WTC11 (cell line): ENCODE data around the gene IER2. TPM values are rescaled to one million over a fixed set of nuclear protein-coding genes. Genes with fewer than 3 reads are reported as not detected.

ENCODE experiments used
- ATAC-seq: fragments of 200-7000 bp; cut with Tn5 transposase; 2 replicates; pipeline ENCODE4 v1.10.0; 2021; ENCODE audit warnings: mild to moderate bottlenecking, moderate library complexity
- CTCF ChIA-PET: fragments of 300-600 bp; sonication (Branson Sonifier 250); formaldehyde crosslinking; loops from one replicate; lab custom pipeline; 2021; ENCODE audit warnings: antibody characterized with exemption; lab: Charles Lee
- POLR2A ChIA-PET: fragments of 350-600 bp; sonication (Branson Sonifier 250); formaldehyde crosslinking; loops from one replicate; lab custom pipeline; 2021; ENCODE audit warnings: antibody characterized with exemption; lab: Charles Lee
- DNase-seq: peaks from one replicate; pipeline ENCODE4 v3.0.0; 2021; ENCODE audit warnings: low spot score
- H3K27ac Mint-ChIP-seq: 2 replicates; pipeline ENCODE4 v1.8.0; 2021; ENCODE audit warnings: mixed read lengths
- H3K27me3 Mint-ChIP-seq: 2 replicates; pipeline ENCODE4 v1.8.0; 2021; ENCODE audit warnings: low read depth, mild to moderate bottlenecking, moderate library complexity, mixed read lengths
- H3K36me3 Mint-ChIP-seq: 2 replicates; pipeline ENCODE4 v1.8.0; 2021; ENCODE audit warnings: mixed read lengths
- H3K4me1 Mint-ChIP-seq: 2 replicates; pipeline ENCODE4 v1.8.0; 2022; ENCODE audit warnings: mixed read lengths
- H3K4me3 Mint-ChIP-seq: 2 replicates; pipeline ENCODE4 v1.8.0; 2021; ENCODE audit warnings: mild to moderate bottlenecking, moderate library complexity, mixed read lengths
- H3K9me3 Mint-ChIP-seq: 2 replicates; pipeline ENCODE4 v1.8.0; 2021; ENCODE audit warnings: mixed read lengths
- CREB1 ChIP-seq: sonication (generic); formaldehyde crosslinking; IDR thresholded peaks from 2 replicates; pipeline ENCODE4 v1.8.0; 2023; ENCODE audit warnings: mild to moderate bottlenecking, missing genetic modification reagents
- GABPB1 ChIP-seq: sonication (generic); formaldehyde crosslinking; IDR thresholded peaks from 2 replicates; pipeline ENCODE4 v1.8.1; 2023; ENCODE audit warnings: mild to moderate bottlenecking, missing genetic modification reagents
- GTF2I ChIP-seq: fragments of 250-450 bp; sonication (Bioruptor Pico); conservative IDR thresholded peaks from 2 replicates; pipeline ENCODE4 v1.4.0; 2021; ENCODE audit warnings: mild to moderate bottlenecking
- IRF2 ChIP-seq: sonication (generic); formaldehyde crosslinking; IDR thresholded peaks from 2 replicates; pipeline ENCODE4 v1.8.0; 2022; ENCODE audit warnings: low read depth, missing genetic modification reagents, borderline replicate concordance
- NFE2L1 ChIP-seq: sonication (generic); formaldehyde crosslinking; IDR thresholded peaks from 2 replicates; pipeline ENCODE4 v1.8.1; 2023; ENCODE audit warnings: missing genetic modification reagents
- NR1H2 ChIP-seq: sonication (generic); formaldehyde crosslinking; IDR thresholded peaks from 2 replicates; pipeline ENCODE4 v1.9.0; 2021; ENCODE audit warnings: mild to moderate bottlenecking, moderate library complexity, missing genetic modification reagents
- NR2C2 ChIP-seq: sonication (generic); formaldehyde crosslinking; IDR thresholded peaks from 2 replicates; pipeline ENCODE4 v1.8.0; 2022; ENCODE audit warnings: mild to moderate bottlenecking, missing genetic modification reagents
- PRRX2 ChIP-seq: fragments of 250-450 bp; sonication (Bioruptor Pico); IDR thresholded peaks from 2 replicates; pipeline ENCODE4 v1.8.0; 2021; ENCODE audit warnings: mild to moderate bottlenecking
- RELA ChIP-seq: sonication (generic); formaldehyde crosslinking; IDR thresholded peaks from 2 replicates; pipeline ENCODE4 v1.8.1; 2022; ENCODE audit warnings: missing genetic modification reagents, mild to moderate bottlenecking, borderline replicate concordance
- RORB ChIP-seq: fragments of 250-450 bp; sonication (Bioruptor Pico); IDR thresholded peaks from 2 replicates; pipeline ENCODE4 v1.9.0; 2021; ENCODE audit warnings: mild to moderate bottlenecking
- SMAD3 ChIP-seq: sonication (generic); formaldehyde crosslinking; IDR thresholded peaks from 2 replicates; pipeline ENCODE4 v1.8.0; 2022; ENCODE audit warnings: missing genetic modification reagents, mild to moderate bottlenecking, borderline replicate concordance
- TEAD1 ChIP-seq: sonication (generic); formaldehyde crosslinking; IDR thresholded peaks from 2 replicates; pipeline ENCODE4 v1.8.0; 2022; ENCODE audit warnings: mild to moderate bottlenecking, missing genetic modification reagents
- ZNF121 ChIP-seq: sonication (generic); formaldehyde crosslinking; IDR thresholded peaks from 2 replicates; pipeline ENCODE4 v1.8.0; 2023; ENCODE audit warnings: missing genetic modification reagents
- ZNF138 ChIP-seq: sonication (generic); formaldehyde crosslinking; conservative IDR thresholded peaks from 2 replicates; pipeline ENCODE4 v1.8.1; 2022; ENCODE audit warnings: mild to moderate bottlenecking, moderate library complexity, missing genetic modification reagents
- ZNF219 ChIP-seq: sonication (generic); formaldehyde crosslinking; IDR thresholded peaks from 2 replicates; pipeline ENCODE4 v1.8.0; 2023; ENCODE audit warnings: missing genetic modification reagents, mild to moderate bottlenecking, borderline replicate concordance
- ZNF232 ChIP-seq: sonication (generic); formaldehyde crosslinking; IDR thresholded peaks from 2 replicates; pipeline ENCODE4 v1.8.0; 2022; ENCODE audit warnings: mild to moderate bottlenecking, missing genetic modification reagents
- ZNF317 ChIP-seq: sonication (generic); formaldehyde crosslinking; IDR thresholded peaks from 2 replicates; pipeline ENCODE4 v1.8.1; 2023; ENCODE audit warnings: low read depth, mild to moderate bottlenecking, moderate library complexity, missing genetic modification reagents, borderline replicate concordance
- total RNA-seq: library from RNA; stranded (reverse); gene quantifications from 3 replicates; pipeline ENCODE4 v1.2.3, GENCODE V29; 2021
- TF ChIP-seq, protein P1 (sequence below): fragments of 250-450 bp; sonication (Bioruptor Pico); IDR thresholded peaks from 2 replicates; pipeline ENCODE4 v1.8.0; 2021; ENCODE audit warnings: mild to moderate bottlenecking
- TF ChIP-seq, protein P2 (sequence below): sonication (generic); formaldehyde crosslinking; IDR thresholded peaks from 2 replicates; pipeline ENCODE4 v1.8.0; 2022; ENCODE audit warnings: mild to moderate bottlenecking, missing genetic modification reagents
- TF ChIP-seq, protein P3 (sequence below): fragments of 250-450 bp; sonication (Bioruptor Pico); IDR thresholded peaks from 2 replicates; pipeline ENCODE4 v1.9.0; 2021; ENCODE audit warnings: mild to moderate bottlenecking
- TF ChIP-seq, protein P4 (sequence below): sonication (generic); formaldehyde crosslinking; IDR thresholded peaks from 2 replicates; pipeline ENCODE4 v1.8.1; 2022; ENCODE audit warnings: missing genetic modification reagents, borderline replicate concordance
- TF ChIP-seq, protein P5 (sequence below): sonication (generic); formaldehyde crosslinking; IDR thresholded peaks from 2 replicates; pipeline ENCODE4 v1.8.1; 2023; ENCODE audit warnings: mild to moderate bottlenecking, missing genetic modification reagents, moderate library complexity
- TF ChIP-seq, protein P6 (sequence below): sonication (generic); formaldehyde crosslinking; conservative IDR thresholded peaks from 2 replicates; pipeline ENCODE4 v1.8.1; 2022; ENCODE audit warnings: mild to moderate bottlenecking, missing genetic modification reagents
- TF ChIP-seq, protein P7 (sequence below): fragments of 250-450 bp; sonication (Bioruptor Pico); IDR thresholded peaks from 2 replicates; pipeline ENCODE4 v1.9.0; 2021; ENCODE audit warnings: mild to moderate bottlenecking, borderline replicate concordance

The IER2 gene
- total RNA-seq, 1 experiment from 2014 or later: 138 TPM

DNA sequence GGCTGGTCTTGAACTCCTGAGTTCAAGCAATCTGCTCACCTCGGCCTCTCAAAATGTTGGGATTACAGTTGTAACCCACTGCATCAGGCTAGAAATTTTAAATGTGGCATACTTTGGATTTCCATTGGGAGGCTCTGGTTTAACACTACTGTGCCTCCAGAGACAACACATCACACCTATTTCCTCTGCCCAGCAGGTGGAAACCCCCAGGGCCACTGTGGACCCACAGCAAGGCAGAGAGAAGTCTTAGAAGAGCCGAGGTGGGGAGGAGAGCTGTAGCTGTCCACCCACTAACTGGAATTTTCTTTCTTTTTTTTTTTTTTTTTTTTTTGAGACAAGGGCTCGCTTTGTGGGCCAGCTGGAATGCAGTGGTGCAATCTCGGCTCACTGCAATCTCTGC, 39.4 kb downstream of the IER2 start:
- ATAC-seq (no peak), DNase-seq (no peak)
- 0 out of 2 replicates have a peak, but pooled peaks cover 3% of the 10 kb centered on the region for H3K9me3 Mint-ChIP-seq
- H3K4me1 Mint-ChIP-seq: peaks cover 4% of the 10 kb centered on the region; the same call in 1 of the 2 replicates
- H3K27ac Mint-ChIP-seq: no peak overlapping the region; the same call in 1 of the 2 replicates
- ChIA-PET POLR2A (interaction anchor here (0.6 to 0.7 kb wide), 2 partner anchors 43 to 904 kb away, joined by 3 read pairs; no protein-coding TSS in a partner anchor), CTCF (interaction anchor here (0.6 to 1.1 kb wide), 7 partner anchors 25 to 511 kb away, joined by 3 to 5 read pairs (median 4); no protein-coding TSS in a partner anchor)
- no peak overlapping the region for H3K4me3 Mint-ChIP-seq
- H3K36me3 Mint-ChIP-seq: no peaks in the 10 kb centered on the region
- no peak for TF ChIP-seq ZNF317
- TF ChIP-seq ZNF121 (CRISPR knock-in tag): no peak
- TF ChIP-seq, protein P1, sequence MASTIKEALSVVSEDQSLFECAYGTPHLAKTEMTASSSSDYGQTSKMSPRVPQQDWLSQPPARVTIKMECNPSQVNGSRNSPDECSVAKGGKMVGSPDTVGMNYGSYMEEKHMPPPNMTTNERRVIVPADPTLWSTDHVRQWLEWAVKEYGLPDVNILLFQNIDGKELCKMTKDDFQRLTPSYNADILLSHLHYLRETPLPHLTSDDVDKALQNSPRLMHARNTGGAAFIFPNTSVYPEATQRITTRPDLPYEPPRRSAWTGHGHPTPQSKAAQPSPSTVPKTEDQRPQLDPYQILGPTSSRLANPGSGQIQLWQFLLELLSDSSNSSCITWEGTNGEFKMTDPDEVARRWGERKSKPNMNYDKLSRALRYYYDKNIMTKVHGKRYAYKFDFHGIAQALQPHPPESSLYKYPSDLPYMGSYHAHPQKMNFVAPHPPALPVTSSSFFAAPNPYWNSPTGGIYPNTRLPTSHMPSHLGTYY (CRISPR knock-in tag): no peak
- no peak for TF ChIP-seq NR1H2 (CRISPR knock-in tag)
- TF ChIP-seq GABPB1: no peak
- no peak for TF ChIP-seq TEAD1
- TF ChIP-seq, protein P2, sequence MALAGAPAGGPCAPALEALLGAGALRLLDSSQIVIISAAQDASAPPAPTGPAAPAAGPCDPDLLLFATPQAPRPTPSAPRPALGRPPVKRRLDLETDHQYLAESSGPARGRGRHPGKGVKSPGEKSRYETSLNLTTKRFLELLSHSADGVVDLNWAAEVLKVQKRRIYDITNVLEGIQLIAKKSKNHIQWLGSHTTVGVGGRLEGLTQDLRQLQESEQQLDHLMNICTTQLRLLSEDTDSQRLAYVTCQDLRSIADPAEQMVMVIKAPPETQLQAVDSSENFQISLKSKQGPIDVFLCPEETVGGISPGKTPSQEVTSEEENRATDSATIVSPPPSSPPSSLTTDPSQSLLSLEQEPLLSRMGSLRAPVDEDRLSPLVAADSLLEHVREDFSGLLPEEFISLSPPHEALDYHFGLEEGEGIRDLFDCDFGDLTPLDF: no peak
- TF ChIP-seq, protein P3, sequence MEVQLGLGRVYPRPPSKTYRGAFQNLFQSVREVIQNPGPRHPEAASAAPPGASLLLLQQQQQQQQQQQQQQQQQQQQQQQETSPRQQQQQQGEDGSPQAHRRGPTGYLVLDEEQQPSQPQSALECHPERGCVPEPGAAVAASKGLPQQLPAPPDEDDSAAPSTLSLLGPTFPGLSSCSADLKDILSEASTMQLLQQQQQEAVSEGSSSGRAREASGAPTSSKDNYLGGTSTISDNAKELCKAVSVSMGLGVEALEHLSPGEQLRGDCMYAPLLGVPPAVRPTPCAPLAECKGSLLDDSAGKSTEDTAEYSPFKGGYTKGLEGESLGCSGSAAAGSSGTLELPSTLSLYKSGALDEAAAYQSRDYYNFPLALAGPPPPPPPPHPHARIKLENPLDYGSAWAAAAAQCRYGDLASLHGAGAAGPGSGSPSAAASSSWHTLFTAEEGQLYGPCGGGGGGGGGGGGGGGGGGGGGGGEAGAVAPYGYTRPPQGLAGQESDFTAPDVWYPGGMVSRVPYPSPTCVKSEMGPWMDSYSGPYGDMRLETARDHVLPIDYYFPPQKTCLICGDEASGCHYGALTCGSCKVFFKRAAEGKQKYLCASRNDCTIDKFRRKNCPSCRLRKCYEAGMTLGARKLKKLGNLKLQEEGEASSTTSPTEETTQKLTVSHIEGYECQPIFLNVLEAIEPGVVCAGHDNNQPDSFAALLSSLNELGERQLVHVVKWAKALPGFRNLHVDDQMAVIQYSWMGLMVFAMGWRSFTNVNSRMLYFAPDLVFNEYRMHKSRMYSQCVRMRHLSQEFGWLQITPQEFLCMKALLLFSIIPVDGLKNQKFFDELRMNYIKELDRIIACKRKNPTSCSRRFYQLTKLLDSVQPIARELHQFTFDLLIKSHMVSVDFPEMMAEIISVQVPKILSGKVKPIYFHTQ: no peak
- TF ChIP-seq GTF2I: no peak
- TF ChIP-seq, protein P4, sequence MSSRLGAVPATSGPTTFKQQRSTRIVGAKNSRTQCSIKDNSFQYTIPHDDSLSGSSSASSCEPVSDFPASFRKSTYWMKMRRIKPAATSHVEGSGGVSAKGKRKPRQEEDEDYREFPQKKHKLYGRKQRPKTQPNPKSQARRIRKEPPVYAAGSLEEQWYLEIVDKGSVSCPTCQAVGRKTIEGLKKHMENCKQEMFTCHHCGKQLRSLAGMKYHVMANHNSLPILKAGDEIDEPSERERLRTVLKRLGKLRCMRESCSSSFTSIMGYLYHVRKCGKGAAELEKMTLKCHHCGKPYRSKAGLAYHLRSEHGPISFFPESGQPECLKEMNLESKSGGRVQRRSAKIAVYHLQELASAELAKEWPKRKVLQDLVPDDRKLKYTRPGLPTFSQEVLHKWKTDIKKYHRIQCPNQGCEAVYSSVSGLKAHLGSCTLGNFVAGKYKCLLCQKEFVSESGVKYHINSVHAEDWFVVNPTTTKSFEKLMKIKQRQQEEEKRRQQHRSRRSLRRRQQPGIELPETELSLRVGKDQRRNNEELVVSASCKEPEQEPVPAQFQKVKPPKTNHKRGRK (CRISPR knock-in tag): no peak
- no peak for TF ChIP-seq NR2C2 (CRISPR knock-in tag)
- no peak for TF ChIP-seq ZNF138 (CRISPR knock-in tag)
- TF ChIP-seq IRF2 (CRISPR knock-in tag): no peak
- TF ChIP-seq RORB (CRISPR knock-in tag): no peak
- no peak for TF ChIP-seq ZNF219 (CRISPR knock-in tag)
- no peak for TF ChIP-seq NFE2L1 (CRISPR knock-in tag)
- no peaks in the 10 kb centered on the region for H3K27me3 Mint-ChIP-seq

DNA sequence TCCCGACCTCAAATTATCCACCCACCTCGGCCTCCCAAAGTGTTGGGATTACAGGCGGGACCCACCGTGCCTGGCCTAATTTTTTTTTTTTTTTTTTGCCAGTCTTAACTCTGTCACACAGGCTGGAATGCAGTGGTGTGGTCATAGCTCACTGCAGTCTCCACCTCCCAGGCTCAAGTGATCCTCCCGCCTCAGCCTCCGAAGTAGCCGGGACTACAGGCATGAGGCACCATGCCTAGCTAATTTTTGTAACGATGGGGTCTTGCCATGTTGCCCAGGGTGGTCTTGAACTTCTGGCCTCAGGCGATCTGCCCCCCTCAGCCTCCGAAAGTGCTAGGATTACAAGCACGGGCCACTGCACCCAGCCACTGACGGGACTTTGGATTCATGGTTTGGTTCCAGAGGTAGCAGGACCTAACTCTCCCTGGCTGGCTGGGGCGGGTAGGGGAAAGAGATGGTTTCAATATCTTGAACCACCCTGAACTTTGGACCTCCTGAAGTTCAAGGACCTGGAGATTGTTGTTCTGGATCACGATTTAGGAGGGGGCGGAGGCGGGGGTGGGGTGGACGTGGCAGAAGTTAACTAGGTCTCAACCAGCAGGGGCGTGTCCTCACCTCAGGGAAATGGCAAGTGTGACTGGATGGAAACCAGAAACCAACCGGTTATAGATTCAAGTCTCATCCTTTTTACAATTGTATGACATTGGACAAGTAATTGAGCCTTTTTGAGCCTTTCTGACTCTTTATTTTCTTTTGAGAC, 40.8 kb downstream of the IER2 start:
- Mint-ChIP-seq H3K36me3 (no peaks in the 10 kb centered on the region), H3K4me1 (peaks cover 3% of the 10 kb centered on the region; the same call in 1 of the 2 replicates), H3K4me3 (no peak overlapping the region), H3K9me3 (no peaks in the 10 kb centered on the region), H3K27me3 (no peaks in the 10 kb centered on the region), H3K27ac (no peak overlapping the region)
- no peak for DNase-seq
- ChIA-PET POLR2A (no interaction called here), CTCF (no interaction called here)
- no peak for ATAC-seq
- TF ChIP-seq, protein P5, sequence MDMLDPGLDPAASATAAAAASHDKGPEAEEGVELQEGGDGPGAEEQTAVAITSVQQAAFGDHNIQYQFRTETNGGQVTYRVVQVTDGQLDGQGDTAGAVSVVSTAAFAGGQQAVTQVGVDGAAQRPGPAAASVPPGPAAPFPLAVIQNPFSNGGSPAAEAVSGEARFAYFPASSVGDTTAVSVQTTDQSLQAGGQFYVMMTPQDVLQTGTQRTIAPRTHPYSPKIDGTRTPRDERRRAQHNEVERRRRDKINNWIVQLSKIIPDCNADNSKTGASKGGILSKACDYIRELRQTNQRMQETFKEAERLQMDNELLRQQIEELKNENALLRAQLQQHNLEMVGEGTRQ (CRISPR knock-in tag): no peak
- TF ChIP-seq, protein P6, sequence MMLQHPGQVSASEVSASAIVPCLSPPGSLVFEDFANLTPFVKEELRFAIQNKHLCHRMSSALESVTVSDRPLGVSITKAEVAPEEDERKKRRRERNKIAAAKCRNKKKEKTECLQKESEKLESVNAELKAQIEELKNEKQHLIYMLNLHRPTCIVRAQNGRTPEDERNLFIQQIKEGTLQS (CRISPR knock-in tag): no peak
- no peak for TF ChIP-seq CREB1
- no peak for TF ChIP-seq ZNF232 (CRISPR knock-in tag)
- TF ChIP-seq RELA (CRISPR knock-in tag): no peak
- no peak for TF ChIP-seq NFE2L1 (CRISPR knock-in tag)
- no peak for TF ChIP-seq SMAD3 (CRISPR knock-in tag)
- TF ChIP-seq, protein P7, sequence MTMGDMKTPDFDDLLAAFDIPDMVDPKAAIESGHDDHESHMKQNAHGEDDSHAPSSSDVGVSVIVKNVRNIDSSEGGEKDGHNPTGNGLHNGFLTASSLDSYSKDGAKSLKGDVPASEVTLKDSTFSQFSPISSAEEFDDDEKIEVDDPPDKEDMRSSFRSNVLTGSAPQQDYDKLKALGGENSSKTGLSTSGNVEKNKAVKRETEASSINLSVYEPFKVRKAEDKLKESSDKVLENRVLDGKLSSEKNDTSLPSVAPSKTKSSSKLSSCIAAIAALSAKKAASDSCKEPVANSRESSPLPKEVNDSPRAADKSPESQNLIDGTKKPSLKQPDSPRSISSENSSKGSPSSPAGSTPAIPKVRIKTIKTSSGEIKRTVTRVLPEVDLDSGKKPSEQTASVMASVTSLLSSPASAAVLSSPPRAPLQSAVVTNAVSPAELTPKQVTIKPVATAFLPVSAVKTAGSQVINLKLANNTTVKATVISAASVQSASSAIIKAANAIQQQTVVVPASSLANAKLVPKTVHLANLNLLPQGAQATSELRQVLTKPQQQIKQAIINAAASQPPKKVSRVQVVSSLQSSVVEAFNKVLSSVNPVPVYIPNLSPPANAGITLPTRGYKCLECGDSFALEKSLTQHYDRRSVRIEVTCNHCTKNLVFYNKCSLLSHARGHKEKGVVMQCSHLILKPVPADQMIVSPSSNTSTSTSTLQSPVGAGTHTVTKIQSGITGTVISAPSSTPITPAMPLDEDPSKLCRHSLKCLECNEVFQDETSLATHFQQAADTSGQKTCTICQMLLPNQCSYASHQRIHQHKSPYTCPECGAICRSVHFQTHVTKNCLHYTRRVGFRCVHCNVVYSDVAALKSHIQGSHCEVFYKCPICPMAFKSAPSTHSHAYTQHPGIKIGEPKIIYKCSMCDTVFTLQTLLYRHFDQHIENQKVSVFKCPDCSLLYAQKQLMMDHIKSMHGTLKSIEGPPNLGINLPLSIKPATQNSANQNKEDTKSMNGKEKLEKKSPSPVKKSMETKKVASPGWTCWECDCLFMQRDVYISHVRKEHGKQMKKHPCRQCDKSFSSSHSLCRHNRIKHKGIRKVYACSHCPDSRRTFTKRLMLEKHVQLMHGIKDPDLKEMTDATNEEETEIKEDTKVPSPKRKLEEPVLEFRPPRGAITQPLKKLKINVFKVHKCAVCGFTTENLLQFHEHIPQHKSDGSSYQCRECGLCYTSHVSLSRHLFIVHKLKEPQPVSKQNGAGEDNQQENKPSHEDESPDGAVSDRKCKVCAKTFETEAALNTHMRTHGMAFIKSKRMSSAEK (CRISPR knock-in tag): no peak
- TF ChIP-seq ZNF121 (CRISPR knock-in tag): no peak
- no peak for TF ChIP-seq PRRX2 (CRISPR knock-in tag)
